Measurements from ENCODE around the gene TMEM126A.
"Not testable (repeated sequence)": the region's sequence is repeated elsewhere in the genome, so short reads cannot be mapped to it uniquely, and the experiment has no call there.

TMEM126A gene

DNA sequence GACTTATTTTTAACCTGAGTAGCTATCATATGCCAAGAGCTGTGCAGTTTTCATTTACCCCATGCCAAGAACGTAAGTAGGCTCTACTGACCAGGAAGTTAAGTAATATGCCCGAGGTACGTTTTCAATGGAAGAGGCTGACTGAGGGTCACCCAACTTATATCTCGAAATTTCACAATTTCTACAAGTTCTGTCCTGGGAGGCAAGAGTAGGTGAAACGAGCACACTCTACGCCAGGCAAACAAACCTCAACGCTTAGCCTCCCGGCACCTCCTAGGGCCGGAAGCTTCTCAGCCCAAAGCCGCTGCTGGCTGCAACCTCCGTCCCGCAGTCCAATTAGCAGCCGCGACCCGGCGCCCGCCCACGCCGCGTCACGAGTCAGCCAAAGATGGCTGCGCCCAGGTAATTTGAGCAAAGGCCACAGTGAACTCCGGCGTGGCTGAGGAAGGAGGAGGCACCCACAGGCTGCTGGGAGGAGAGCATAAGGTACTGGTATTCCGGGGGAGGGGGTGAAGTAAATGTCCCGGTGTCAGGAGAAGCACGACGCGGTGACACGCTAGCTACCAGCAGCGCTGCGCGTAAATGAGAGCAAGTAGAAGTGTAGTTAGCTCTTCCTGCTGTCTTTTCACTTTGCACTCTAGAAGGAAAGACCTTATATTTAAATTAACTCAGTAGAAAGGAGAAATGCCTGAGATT is at the start of gene TMEM126A:
TMEM126A (plus strand) TSS at position 364 of the 696 bp plus-strand sequence. CDS start 2,289 bp downstream, outside the sequence.
- DNase-seq: peak; percentile 75

GRCh38 chr11:85599083-85599482 is 48.7 kb upstream of the TMEM126A start:
- no peak for DNase-seq

DNA sequence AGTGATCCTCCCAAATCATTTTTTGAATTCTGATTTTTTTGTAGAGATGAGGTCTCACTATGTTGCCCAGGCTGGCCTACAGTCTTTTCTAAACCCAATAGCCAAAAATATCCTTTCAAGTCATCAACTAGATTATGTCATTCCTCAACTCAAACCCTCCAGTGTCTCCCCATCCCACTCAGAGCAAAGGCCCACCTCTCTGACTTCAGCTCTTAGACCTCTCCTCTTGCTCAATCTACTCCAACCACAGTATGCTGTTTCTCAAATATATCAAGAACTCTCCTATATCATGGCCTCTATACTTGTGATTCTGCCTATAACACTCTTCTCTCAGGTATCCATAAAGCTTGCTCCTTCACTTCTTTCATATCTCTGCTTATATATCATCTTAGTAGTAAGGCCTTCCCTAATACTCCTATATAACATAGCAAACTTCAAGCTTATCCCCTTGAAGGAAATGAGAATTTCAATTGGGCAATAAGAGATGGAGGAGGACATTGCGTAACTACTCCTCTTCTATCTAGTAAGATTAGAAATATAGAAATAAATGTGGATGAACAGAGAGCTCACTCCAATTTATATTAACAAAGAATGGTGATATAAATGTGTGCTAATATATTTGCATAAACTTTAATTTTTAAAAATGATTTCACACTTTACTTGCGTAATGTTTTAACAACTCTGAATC is 45.1 kb upstream of the TMEM126A start:
- DNase-seq: no peak

DNA sequence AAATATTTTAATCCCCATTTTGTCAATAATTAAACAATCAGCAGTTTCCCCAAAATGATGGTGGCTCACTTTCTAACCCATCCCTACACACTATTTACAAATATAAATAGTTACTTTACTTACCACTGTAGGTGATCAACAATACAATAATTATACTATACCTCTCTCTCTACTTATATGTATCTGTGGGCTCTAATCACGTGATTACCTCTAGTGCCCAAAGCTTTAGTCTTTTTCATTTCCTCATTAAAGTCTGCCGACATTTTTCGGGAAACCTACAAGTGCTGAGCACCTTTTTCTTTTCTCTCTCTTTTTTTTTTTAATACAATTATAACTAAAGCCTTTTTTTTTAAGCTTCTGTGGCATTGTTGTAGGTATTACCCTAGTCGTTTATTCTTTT is 44.5 kb upstream of the TMEM126A start:
- no peak for DNase-seq

DNA sequence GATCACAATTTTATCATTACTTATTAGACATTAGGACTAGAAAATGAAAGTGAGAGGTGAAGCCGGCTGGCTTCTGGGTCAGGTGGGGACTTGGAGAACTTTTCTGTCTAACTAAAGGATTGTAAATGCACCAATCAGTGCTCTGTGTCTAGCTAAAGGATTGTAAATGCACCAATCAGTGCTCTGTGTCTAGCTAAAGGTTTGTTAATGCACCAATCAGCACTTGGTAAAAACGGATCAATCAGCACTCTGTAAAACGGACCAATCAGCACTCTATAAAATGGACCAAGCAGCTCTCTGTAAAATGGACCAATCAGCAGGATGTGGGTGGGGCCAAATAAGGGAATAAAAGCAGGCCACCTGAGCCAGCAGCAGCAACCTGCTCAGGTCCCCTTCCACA is 41.5 kb upstream of the TMEM126A start:
- DNase-seq: not testable (repeated sequence)

GRCh38 chr11:85608621-85609020 is 39.1 kb upstream of the TMEM126A start:
- DNase-seq: not testable (repeated sequence)

GRCh38 chr11:85609286-85609685 is 38.5 kb upstream of the TMEM126A start:
- DNase-seq: not testable (repeated sequence)

GRCh38 chr11:85611643-85612042 is 36.1 kb upstream of the TMEM126A start:
- not testable (repeated sequence) for DNase-seq

- DNase-seq: no peak
Measured at GRCh38 chr11:85619499-85619898, 28.3 kb upstream of the TMEM126A start.

DNA sequence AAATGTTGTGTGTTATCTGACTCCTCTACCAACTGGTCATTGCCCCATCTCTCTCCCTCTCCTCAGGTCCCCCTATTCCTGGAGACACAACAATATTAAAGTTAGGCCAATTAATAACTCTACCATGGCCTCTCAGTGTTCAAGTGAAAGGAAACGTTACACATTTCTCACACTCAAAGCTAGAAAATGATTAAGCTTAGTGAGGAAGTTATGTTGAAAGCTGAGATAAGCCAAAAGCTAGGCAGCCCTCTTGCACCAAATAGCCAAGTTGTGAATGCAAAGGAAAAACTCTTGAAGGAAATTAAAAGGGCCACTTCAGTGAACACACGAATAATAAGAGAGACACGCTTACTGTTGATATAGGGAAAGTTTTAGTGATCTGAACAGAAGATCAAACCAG is 27.5 kb upstream of the TMEM126A start:
- DNase-seq: no peak

DNA sequence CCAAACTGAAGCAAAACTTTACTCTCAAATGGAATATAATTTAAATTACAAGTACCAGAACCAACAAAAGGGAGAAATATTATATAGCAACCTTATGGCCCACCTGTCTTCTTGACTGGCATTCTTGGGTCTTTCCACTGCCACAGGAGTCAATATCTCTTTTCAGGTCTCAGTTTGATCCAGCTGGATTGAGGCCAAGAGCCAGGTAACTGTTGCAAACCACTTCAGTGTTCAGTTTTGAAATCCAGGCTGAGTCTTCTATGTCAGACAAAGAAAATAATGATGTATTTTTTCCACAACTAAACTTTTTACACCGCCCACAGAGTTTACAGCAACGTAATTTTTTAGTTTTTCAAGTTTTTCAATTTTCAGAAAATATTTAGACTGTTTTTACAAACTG is 21.3 kb upstream of the TMEM126A start:
- DNase-seq: no peak

DNA sequence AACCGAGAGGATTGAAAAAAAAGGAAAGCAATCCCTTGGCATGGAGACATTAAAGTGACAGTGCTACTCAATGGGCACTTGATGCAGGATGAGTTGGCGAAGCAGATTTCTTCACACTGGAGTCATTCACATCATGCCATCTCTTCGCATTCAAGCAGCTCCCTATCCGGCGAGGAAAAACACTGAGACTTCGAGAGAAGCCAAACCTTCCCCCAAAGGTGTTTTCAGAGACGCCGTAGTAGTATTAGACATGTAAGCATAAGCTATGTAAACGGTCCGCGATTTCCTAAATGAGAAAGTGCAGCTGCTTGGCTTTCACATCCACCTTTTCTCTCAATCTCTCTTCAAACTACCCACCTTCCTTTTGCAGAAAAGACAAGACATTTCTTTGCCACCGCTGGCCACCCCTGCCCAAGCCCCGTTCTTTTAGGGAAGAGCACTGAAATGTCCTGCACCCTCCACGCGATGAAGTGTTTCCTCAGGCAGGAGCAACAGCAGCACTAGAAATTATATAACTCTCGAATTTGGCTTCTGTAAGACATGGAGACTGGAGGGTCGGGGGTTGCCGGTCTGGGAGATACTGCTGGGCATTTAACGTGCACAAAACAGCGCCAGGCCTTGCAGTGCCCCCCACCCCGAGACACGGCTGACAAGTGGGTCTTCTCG is 20.3 kb upstream of the TMEM126A start, which contains the start of gene DLG2:
DLG2 (minus strand) TSS at position 13 of the 666 bp plus-strand sequence.
- DNase-seq: peak; percentile 36

DNA sequence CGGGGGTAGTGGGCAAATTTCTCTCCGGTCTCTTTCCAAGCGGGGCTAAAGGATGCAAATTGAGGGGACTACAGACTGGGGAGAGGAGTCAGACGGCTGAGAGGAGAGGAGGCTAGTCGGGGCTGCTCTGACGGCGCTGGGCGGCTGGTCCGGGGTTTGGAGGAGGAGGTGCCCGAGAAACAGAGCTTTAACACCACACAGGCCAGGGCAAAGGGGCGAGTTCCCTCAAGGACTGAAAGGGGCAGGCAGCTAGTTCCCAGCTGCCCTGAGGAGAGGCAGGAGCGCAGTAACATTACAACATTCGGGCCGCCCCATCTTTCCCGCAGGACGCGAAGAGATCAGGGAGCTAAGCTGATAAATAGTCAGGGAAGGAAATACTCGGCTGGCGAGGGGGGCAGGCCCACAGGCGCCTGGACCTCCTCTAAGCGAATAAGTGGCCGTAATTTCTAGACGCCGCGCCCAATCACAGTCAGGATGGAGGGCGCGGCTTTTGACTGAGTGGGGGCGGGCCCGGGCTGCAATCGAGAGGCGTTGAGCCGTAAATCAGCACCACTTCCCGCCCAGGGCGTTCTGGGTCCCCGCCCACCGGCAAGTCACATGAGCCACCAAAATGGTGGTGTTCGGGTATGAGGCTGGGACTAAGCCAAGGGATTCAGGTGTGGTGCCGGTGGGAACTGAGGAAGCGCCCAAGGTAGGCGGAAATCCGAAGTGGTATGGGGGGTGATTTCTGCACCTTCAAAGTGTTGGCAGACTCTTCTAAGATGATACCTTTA is 19.6 kb upstream of the TMEM126A start, which contains the start of gene TMEM126B:
TMEM126B (plus strand) TSS at position 596 of the 773 bp plus-strand sequence; CDS start at position 611, 15 bp downstream.
- DNase-seq: peak; percentile 98

DNA sequence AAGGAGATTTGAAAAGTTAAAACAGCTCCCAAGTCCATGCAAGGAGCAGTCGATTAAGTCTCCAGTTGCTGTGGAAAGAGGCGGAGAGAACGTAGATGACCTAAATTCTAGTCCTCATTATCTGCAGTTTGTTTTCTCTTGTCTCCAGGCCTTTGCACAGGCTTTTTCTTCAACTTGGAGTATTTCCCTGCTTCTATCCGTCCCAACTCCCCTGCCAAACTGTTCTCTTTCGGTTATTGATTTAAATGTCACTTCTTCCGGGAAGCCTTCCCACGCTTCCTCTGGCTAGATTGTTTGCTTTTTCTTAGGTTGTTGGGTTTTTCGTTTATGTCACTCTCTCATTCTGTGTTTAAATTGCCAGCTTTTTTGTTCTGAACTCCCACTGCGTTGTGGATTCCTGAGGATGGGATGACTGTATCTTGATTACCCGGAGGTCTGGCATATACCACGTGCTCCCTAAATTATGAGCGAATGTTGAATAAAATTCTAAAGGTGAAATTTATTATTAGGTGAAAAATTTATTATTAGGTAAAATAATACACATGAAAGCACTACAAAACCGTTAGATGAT is 18.9 kb upstream of the TMEM126A start:
- DNase-seq: no peak

DNA sequence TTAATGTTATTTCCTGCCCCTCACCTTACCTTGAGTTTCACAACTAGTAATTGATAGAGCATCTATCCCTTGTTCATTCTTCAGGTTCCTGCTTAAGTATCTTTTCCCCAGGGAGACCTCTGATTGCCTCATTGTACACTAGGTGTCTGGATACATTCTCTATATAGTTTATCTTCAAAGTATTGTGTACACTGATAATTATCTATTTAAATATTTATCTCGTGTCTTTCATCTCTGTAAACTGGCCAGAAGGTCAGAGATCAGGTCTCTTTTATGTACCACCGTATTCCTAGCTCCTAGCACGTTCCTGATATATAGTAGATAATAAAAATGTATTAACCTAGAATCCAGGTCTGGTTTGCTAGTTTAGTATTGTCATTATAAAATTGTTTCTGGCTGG is 13.0 kb upstream of the TMEM126A start:
- DNase-seq: no peak

- DNase-seq: no peak
Measured at GRCh38 chr11:85643191-85643614, 4.6 kb upstream of the TMEM126A start.

- DNase-seq: no peak
Measured at GRCh38 chr11:85647078-85647477, 689 bp upstream of the TMEM126A start.

- no peak for DNase-seq
Measured at GRCh38 chr11:85651118-85651517, 3.4 kb downstream of the TMEM126A start.

GRCh38 chr11:85652786-85653447 is 5.2 kb downstream of the TMEM126A start:
- DNase-seq: no peak

DNA sequence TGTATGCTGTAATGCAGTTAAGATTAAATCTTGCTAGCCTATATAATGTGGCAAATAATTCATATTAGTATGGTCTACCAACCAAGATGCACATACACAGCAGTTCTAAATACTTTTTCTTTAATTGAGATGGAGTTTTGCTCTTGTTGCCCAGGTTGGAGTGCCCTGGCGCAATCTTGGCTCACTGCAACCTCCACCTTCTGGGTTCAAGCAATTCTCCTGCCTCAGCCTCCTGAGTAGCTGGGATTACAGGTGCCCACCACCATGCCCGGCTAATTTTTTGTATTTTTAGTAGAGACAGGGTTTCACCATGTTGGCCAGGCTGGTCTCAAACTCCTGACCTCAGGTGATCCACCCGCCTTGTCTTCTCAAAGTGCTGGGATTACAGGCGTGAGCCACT is 6.6 kb downstream of the TMEM126A start:
- not testable (repeated sequence) for DNase-seq

- no peak for DNase-seq
Measured at GRCh38 chr11:85656777-85657176, 9.0 kb downstream of the TMEM126A start.

DNA sequence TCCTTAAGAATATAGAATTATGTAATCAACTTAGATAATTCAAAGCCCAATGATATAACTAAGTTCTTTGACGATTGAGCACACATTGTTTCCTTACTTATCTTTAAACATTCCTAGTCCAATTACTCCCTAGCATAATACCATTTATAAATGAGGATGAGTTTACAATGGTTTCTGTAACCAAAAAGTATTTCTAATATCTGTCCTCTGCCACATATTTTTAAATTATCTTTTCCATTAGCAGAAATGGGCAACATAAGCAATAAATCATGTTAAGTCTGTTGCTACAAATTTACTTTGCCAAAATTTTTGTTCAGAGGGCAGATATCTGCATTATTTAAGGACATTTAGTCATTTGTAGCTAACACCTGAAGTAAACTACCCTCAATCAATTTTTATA is 10.4 kb downstream of the TMEM126A start:
- DNase-seq: no peak

Measured in kidney glomerular epithelial cell (primary cell).